SK-N-SH treated with all-trans-retinoic acid at 6 μM for 48 hours (cell line): ENCODE measurements around the gene ST6GALNAC2.

Experiments used
- ATAC-seq: fragments of 200-7000 bp; cut with Tn5 transposase; 3 replicates; pipeline ENCODE4 v1.9.1; 2020; ENCODE audit warnings: mild to moderate bottlenecking, moderate library complexity
- ARNTL ChIP-seq: fragments of 450-650 bp; formaldehyde crosslinking; IDR thresholded peaks from 2 replicates; pipeline ENCODE4 v1.5.0; 2020; ENCODE audit warnings: low read depth, mild to moderate bottlenecking, moderate library complexity, borderline replicate concordance
- BACH2 ChIP-seq: fragments of 250-450 bp; sonication (Bioruptor Pico); IDR thresholded peaks from 2 replicates; pipeline ENCODE4 v1.9.0; 2021; ENCODE audit warnings: mild to moderate bottlenecking, borderline replicate concordance
- CSDC2 ChIP-seq: fragments of 250-450 bp; sonication (Bioruptor Pico); IDR thresholded peaks from 2 replicates; pipeline ENCODE4 v1.5.0; 2020; ENCODE audit warnings: mild to moderate bottlenecking, moderate library complexity
- CSRNP3 ChIP-seq: fragments of 250-450 bp; sonication (Bioruptor Pico); IDR thresholded peaks from 2 replicates; pipeline ENCODE4 v1.5.1; 2021; ENCODE audit warnings: mild to moderate bottlenecking, moderate library complexity
- PATZ1 ChIP-seq: fragments of 250-450 bp; sonication (Bioruptor Pico); IDR thresholded peaks from 2 replicates; pipeline ENCODE4 v1.8.0; 2020; ENCODE audit warnings: mild to moderate bottlenecking, moderate library complexity, borderline replicate concordance
- PPARA ChIP-seq: fragments of 250-450 bp; sonication (Bioruptor Pico); IDR thresholded peaks from 2 replicates; pipeline ENCODE4 v1.5.0; 2020; ENCODE audit warnings: mild to moderate bottlenecking, borderline replicate concordance
- TSHZ2 ChIP-seq: fragments of 250-450 bp; sonication (Bioruptor Pico); IDR thresholded peaks from 2 replicates; pipeline ENCODE4 v1.5.0; 2020; ENCODE audit warnings: mild to moderate bottlenecking, moderate library complexity
- ZFP3 ChIP-seq: fragments of 250-450 bp; sonication (Bioruptor Pico); IDR thresholded peaks from 2 replicates; pipeline ENCODE4 v1.5.0; 2020; ENCODE audit warnings: mild to moderate bottlenecking, moderate library complexity
- ZFP30 ChIP-seq: fragments of 450-650 bp; formaldehyde crosslinking; IDR thresholded peaks from 2 replicates; pipeline ENCODE4 v1.5.0; 2022; ENCODE audit warnings: mild to moderate bottlenecking, moderate library complexity
- ZNF565 ChIP-seq: fragments of 450-650 bp; formaldehyde crosslinking; conservative IDR thresholded peaks from 2 replicates; pipeline ENCODE4 v1.5.0; 2020; ENCODE audit warnings: low read depth, mild to moderate bottlenecking, moderate library complexity
- TF ChIP-seq, protein P1 (sequence below): fragments of 250-450 bp; sonication (Bioruptor Pico); IDR thresholded peaks from 2 replicates; pipeline ENCODE4 v1.8.0; 2021; ENCODE audit warnings: low read depth, mild to moderate bottlenecking, moderate library complexity, borderline replicate concordance

The ST6GALNAC2 gene

DNA sequence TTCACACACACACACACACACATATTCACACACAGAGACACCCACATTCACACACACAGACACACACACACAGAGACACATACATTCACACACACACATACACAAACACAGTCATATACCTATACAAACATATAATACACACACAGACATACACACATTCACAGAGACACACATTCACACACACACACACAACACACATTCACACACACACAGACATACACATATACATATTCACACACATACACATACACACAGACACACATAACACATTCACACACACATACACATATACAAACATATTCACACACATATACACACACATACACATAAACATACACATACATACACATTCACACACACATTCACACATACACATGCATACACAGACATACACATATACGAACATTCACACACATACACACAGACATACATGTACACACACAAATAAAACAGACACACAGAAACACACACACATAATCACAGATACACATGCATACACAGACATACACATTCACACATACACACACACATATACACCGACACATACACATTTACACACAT lies 37.9 kb downstream of the ST6GALNAC2 start:
- no peak for TF ChIP-seq CSRNP3
- no peak for TF ChIP-seq PATZ1 (CRISPR knock-in tag)
- no peak for TF ChIP-seq ZNF565 (CRISPR knock-in tag)
- no peak for ATAC-seq

GRCh38 chr17:76547183-76547641 lies 38.4 kb downstream of the ST6GALNAC2 start:
- peak; percentile 67 for ATAC-seq
- TF ChIP-seq, protein P1, sequence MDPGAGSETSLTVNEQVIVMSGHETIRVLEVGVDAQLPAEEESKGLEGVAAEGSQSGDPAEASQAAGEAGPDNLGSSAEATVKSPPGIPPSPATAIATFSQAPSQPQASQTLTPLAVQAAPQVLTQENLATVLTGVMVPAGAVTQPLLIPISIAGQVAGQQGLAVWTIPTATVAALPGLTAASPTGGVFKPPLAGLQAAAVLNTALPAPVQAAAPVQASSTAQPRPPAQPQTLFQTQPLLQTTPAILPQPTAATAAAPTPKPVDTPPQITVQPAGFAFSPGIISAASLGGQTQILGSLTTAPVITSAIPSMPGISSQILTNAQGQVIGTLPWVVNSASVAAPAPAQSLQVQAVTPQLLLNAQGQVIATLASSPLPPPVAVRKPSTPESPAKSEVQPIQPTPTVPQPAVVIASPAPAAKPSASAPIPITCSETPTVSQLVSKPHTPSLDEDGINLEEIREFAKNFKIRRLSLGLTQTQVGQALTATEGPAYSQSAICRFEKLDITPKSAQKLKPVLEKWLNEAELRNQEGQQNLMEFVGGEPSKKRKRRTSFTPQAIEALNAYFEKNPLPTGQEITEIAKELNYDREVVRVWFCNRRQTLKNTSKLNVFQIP: no peak
- peak; percentile 41; the same call in 1 of the 2 replicates for TF ChIP-seq TSHZ2 (CRISPR knock-in tag)
- no peak for TF ChIP-seq CSDC2 (CRISPR knock-in tag)

- no peak for TF ChIP-seq ZFP30 (CRISPR knock-in tag)
- TF ChIP-seq ZFP3 (CRISPR knock-in tag): peak; percentile 42; the same call in 1 of the 2 replicates
- TF ChIP-seq, all 23 proteins: peak for 1
- peak; percentile 13 for ATAC-seq
These were observed 39.0 kb downstream of the ST6GALNAC2 start for GRCh38 chr17:76546556-76547182.

DNA sequence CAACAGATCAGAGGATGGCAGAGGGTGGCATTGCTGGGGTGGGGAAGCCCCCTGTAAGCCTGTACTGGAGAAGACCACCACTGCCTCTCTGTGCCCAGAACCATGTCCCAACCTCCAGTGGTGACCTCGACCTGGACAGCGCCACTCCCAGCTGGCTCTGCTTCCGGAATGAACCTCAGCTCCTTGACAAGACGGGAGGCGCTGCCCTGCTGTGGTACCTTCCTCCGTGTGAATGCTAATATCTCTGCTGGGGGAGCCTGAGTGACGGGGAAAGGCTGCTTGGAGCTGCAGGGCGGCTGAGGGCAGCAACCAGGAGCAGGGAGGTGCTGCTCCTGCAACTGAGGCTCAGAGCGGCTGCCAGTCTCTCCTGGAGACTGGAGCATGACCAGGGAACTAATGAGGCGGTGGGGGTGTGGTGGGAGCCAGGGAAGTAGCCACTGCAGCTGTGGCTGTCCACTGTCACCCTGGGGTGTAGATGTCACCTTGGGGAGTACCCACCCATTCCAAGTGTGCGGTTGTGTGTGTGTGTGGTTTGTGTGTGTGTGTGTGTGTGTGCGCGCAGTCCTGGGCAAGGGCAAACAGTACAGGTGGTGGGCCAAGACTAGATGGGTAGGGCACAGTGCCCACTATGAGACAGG lies 39.6 kb downstream of the ST6GALNAC2 start:
- TF ChIP-seq ARNTL (CRISPR knock-in tag) (no peak), TSHZ2 (CRISPR knock-in tag) (no peak), PATZ1 (CRISPR knock-in tag) (no peak), PPARA (CRISPR knock-in tag) (no peak), BACH2 (CRISPR knock-in tag) (no peak)
- TF ChIP-seq, protein P1: no peak
- no peak for ATAC-seq
